CD1c-positive myeloid dendritic cell (primary cell): Measurements from ENCODE around the gene ZNF674.
A peak's percentile ranks its signal among the peaks of the same experiment; 100 is the strongest.

ENCODE experiments used
- DNase-seq: peaks from one replicate; pipeline ENCODE4 v3.0.0-alpha.2; 2016; ENCODE audit errors: extremely low spot score

The ZNF674 gene

DNA sequence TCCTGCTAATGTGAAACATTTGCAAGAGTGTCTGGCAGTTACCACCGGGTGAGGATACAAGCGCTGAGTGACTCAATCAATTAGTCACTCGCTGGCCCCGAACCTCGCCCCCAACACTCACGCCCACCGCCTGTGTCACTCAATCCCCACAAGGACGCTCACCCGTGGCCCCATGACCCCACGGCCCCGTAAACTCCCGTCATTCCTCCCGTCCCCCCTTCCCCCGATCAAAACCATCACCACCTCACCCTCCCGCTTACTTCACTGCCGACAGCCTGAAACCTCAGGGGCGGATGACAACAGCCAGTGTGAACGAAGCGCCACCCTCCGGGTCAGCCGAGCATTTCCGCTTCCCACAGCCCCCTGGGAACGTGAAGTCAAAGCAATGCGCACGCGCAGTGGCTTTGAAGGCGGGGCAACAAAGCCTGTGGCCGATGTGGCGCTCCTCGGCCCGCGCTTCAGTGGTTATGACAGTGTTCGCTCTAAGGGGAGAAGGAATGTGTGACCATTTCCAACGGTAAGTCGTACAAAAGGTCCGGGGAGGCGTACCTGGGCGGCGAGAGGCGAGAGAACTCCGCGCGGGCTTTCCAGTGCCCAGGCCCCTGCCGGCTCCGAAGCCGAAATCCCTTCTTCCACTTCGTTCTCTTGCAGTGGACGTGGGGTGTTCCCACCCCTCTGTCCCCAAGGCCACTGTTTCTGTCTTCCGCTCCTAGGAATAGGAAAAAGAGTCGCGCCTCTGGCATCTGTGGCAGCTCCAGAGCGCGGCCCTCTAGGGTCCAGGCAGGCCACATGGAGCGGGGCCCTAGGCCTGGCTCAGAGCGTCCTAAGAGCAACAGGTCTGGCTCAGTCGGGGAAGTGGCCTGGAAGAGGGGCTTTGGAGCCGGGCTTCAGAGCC, at the start of gene ZNF674:
ZNF674 (minus strand) TSS at position 311 of the 895 bp plus-strand sequence. CDS start 3,334 bp downstream, outside the sequence.
- DNase-seq: peak; percentile 95

DNA sequence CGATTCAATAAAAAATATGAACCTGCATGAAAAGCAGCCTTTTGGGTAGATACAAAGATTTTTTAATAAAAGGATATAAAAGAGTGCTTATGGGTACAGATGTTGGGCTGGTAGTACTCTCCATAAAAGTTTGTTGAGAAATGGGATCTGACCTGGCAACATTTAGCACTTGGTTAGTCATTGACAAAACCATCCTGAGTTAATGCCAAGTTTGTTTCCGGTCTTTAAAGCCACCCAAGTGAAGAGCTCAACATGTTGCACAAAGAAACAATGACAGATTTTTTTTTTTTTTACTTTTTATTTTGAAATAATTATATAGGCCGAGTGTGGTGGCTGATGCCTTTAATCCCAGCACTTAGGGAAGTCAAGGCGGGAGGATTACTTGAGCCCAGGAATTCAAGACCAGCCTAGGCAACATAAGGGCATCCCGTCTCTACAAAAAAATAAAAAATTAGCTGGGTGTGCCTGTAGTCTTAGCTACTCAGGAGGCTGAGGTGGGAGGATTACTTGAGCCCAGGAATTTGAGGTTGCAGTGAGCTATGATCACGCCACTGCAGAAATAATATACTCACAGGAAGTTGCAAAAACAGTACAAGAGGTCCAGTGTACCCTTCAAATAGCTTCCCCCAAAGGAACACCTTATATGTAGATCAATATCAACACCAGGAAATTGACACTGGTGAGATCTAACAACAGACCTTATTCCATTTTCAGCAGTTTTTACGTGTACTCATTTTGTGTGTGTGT, 44.9 kb upstream of the ZNF674 start:
- DNase-seq: no peak

DNA sequence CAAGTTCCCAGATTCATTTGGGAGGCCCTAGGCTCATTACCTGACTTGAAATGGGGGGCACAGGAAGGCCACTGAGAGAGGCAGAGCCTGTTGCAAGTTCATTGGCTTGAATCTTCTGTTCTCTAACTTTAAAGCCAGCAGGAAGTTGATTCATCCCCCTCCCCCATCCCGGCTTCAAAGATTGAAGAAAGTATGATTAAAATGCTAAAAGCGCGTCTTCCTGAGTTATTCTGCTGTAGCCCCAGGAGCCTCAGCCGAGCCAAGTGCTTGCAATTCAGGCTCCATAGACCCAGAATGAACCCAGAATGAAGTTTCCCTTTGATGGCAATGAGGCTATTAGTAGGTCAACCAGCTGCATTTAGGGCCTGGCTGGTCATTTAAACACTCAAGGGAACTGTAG, 43.0 kb upstream of the ZNF674 start:
- no peak for DNase-seq

DNA sequence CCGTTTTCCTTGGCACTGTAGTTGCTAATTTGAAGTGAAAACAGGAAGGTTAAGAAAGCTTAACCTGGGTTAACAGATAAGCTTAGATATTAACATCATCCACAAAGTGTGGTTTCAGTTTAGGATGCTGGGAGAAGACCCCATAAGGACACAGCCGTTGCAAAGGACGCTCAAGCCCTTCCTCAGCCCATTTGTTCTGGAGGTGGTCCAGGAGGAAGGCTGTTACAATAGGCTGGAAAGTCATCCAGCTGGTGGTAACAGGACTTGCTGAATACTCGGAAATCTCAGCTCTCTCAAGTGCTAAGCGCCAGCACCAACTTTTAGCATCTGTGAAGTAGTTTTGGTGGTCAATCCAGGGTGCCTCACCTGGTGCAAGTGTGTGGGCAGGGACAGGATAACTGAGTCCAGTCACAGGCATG, 42.5 kb upstream of the ZNF674 start:
- no peak for DNase-seq

DNA sequence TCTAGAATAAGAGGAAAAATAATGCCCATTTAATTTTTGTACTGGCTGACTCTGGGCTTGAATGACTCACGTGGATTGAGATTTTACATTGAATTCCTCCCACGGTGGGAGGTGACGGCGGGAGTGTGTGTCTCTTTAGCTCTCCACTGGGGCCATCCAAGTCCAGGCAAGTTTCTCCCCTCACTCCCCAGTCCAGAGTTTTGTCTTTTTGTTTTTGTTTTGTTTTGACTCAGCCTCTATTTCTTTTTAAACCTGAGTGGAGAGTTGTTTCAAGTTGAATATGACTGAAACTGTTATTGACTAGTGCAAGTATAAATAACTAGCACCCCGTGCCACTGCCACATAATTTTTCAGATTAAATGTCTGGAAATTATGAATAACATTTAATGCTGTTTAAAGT, 41.9 kb upstream of the ZNF674 start:
- DNase-seq: no peak

DNA sequence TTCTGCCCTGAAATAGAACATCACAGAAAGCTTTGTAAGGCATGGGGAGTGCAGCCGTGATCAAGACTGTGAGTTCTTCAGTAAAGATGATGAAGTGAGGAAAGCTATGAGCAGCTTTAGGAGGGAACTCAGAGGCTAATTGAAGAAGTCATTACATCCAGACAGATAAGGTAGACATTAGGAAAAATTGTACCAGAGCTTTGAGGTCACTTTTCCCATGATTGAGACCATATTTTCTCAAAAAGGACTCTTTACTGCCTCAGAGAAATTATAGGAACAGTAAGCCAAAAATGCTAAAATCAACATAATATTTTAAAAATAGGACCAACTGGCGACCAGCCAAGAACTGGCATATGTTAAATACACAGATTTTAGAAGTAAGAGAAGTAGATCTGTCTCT, 39.5 kb upstream of the ZNF674 start:
- DNase-seq: no peak

DNA sequence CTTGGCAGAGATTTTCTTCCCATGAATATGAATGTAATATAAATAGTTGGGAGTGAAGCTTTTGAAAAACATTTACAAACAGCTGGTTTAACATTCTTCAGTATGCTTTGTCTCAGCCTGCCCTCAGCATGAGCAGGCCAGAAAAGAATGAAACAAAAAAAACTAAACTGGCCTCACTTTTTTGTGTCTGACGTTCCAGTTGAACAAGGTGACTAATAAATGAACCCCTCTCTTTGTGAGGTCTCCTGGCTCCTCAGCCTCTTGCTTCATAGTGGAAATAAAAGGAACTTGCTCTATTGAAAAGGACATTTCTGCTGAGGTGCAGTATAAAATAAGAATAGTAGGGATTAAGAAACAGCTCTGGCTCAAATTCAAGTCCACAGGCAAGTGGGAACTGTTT, 37.7 kb upstream of the ZNF674 start:
- no peak for DNase-seq

DNA sequence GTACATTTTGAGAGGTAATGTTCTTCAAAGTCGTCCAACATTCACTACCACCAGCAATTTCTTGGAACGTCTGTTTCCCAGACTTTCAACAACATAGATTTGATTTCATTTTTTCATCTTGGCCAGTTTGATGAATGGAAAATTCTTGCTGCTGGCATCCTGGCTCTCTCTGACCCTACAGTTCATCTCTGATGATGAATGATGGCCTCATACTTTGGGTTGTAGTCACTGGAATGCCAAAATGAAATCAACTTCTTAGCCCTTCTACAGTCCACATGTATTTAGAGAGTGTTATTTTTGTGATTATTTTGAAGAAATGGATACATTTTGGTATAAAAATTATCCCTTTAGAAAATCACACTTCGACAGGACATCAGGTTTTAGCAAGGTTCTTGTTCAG, 37.1 kb upstream of the ZNF674 start:
- DNase-seq: no peak

DNA sequence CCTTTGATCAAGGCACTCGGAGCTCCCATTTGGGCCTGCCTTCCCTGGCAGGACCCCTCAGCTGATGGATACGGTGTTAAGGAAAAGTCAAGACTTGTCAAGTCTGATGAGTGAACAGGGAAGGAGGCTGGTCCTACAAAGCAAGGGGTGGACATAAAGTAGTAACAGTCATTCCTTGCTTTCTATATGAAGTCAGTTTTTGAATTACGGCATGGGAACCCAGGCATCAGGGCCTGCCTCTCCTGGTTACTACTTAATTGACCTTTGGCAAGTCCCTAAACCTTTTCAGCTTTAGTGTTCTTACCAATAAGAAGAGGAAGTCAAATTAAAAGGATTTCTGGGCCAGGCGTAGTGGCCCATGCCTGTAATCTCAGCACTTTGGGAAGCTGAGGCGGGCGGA, 35.4 kb upstream of the ZNF674 start:
- DNase-seq: no peak

DNA sequence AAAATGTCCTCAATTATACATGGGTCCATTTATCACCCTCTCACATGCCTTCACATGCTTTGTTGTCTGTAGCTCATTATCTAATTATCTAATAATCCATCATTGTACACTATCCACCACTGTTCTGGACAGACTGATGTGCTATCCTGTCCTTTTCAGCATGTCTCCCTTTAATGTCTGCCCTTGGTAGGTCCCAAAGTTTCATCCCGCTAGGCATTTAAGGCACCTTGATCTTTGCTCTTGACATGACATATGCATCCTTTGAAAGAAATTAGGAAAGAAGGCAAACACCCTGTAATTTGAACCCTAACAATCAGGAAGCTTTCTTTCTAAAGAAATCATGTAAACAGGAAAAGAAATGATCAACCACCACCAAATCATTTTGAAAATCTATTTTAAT, 34.0 kb upstream of the ZNF674 start:
- DNase-seq: no peak

DNA sequence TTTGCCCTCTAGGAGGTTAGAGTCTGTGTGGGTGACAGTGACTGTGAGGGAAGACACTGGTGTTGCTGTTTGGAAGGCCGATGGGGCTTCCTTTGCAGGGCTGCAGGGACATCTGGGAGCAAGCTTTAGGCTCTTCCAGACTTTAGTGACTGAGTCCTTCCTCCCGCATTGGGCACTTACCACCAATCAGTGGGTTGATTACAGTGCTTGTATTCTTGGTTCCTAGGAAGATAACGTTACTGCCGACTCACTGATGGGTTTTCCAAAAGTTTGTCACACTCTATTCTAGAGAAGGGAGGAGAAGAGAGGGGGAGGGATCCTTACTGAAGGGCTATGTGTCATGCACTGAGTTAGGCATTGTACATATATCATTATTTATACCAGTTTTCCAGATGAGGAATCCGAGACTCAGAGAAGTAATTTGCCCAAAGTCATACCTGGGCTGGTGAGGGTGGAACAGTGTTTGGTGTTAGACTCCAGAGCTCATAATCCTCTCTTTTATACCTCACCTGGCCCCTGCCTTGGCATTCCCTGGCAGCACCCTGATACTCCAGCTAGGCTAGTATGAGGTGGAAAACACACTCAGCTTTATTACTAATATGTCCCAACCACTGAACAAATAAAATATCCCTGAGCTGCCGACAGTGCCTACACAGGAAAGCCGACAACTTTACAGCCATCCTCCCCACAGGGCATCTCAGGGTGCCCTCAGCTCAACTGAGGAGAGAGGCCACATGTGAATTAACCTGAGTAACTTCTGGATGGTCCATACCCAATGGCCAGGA, 32.2 kb upstream of the ZNF674 start:
- peak; percentile 28 for DNase-seq

DNA sequence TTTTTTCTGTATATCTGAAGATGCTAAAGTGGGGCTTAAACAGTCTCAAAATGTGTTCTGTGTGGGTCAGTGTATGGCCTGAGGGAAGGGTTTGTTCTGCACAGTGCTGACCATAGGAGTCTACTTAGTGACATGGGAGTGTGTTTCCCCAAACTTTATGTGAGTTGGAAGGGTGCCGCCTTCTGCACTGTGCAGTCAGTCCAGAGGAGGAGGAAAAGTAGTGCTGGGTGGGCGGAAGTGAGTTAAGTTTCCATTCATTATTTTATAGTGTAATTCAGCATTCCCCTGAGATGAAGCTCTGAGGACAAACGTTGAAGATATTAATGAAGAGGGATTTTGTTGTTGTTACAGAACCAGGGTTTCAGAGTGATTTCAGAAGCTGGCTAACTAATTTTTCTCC, 31.2 kb upstream of the ZNF674 start:
- no peak for DNase-seq

DNA sequence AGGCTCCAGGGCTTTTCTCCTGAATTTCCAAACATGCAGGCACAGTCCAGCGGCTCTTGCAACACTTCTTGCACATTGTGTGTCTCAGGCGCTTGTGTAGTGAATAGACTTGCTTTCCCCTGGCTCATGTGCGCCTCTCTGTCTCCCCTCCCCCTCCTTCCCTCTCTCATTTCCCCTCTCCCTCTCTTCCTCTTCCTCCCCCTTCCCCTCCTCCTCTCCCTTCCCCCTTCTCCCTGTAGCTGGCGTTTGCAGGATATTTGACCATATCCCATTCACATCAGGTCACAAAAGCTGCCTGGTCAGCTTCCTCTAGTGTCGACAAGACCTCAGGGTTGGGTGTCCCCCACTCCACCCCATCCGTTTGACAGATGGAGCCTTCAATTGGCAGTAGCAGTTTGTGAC, 30.8 kb upstream of the ZNF674 start:
- peak; percentile 17 for DNase-seq

DNA sequence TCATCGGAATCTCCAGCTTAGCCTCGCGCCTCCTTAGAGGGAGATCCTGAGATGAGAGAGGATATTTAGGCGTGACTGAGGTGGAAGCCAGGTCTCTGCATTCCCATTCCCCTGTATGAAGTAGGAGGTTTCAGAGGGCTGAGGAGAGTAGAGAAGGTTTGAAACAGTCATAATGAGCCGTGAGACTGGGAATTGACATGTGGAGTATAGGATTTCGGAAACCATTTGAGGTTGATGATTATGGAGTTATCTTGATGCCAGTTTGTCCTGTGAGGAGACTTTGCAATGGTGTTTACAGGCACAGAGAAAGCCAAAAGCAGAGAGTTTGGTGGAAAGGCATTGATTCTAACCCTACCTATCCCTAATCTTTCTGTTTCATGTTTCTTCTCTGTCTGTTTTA, 30.4 kb upstream of the ZNF674 start:
- no peak for DNase-seq

DNA sequence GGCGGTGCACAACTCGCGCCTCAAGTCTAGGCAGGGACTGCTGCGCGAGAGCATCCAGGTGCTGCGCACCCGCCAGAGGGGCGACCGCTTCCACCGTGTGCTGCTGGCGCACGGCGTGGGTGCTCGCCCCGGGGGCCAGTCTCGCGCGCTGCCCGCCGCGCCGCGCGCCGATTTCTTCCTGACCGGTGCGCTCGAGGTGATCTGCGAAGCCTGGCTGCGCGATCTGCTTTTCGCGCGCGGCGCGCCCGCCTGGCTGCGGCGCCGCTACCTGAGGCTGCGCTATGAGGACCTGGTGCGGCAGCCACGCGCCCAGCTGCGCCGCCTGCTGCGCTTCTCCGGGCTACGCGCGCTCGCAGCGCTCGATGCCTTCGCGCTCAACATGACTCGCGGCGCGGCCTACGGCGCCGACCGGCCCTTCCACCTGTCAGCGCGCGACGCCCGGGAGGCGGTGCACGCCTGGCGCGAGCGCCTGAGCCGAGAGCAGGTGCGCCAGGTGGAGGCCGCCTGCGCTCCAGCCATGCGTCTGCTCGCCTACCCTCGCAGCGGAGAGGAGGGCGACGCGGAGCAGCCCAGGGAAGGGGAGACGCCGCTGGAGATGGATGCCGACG, 29.7 kb upstream of the ZNF674 start:
- DNase-seq: no peak

DNA sequence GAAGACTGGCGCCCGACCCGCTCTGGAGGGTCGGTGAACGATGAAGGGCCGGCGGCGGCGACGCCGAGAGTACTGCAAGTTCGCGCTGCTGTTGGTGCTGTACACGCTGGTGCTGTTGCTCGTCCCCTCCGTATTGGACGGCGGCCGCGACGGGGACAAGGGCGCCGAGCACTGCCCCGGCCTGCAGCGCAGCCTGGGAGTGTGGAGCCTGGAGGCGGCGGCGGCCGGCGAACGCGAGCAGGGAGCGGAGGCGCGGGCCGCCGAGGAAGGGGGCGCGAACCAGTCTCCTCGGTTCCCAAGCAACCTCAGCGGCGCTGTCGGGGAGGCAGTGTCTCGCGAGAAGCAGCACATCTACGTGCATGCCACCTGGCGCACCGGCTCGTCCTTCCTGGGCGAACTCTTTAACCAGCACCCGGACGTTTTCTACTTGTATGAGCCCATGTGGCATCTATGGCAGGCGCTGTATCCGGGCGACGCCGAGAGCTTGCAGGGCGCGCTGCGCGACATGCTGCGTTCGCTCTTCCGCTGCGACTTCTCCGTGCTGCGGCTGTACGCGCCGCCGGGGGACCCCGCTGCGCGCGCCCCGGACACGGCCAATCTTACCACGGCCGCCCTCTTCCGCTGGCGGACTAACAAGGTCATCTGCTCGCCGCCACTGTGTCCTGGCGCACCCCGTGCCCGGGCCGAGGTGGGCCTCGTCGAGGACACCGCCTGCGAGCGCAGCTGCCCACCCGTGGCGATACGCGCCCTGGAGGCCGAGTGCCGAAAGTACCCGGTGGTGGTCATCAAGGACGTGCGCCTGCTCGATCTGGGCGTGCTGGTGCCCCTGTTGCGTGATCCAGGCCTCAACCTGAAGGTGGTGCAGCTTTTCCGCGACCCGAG, 28.9 kb upstream of the ZNF674 start:
- DNase-seq: peak; percentile 47

DNA sequence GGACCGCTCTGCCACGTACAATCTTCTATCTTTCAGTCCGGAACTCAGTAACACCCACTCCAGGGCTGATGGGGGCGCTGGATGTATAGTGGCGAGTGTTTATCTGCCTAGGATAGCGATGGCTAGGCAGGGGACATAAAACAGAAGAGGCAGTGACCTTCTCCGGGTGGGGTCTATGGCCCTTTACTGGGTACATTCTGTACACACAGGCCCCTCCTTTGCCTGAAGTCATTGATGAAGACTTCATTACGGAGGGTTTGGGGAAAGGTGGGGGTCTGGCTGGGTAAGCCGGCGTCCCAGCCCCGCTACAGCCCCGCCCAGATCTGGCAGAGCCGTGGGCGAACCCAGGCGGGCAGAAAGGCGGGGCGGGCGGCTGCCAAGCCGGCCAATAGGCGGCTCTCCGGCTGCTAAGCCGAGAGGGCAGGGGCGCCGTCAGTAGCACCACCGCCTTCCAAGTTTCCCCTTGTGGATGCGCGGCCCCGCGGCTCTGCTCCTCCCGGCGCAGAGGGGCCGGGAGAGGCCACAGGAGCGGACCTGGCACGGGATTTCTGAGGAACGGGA, 28.2 kb upstream of the ZNF674 start, which contains the start of gene CHST7:
CHST7 (plus strand) TSS at position 435 of the 561 bp plus-strand sequence. CDS start 167 bp downstream, outside the sequence.
- DNase-seq: peak; percentile 50

DNA sequence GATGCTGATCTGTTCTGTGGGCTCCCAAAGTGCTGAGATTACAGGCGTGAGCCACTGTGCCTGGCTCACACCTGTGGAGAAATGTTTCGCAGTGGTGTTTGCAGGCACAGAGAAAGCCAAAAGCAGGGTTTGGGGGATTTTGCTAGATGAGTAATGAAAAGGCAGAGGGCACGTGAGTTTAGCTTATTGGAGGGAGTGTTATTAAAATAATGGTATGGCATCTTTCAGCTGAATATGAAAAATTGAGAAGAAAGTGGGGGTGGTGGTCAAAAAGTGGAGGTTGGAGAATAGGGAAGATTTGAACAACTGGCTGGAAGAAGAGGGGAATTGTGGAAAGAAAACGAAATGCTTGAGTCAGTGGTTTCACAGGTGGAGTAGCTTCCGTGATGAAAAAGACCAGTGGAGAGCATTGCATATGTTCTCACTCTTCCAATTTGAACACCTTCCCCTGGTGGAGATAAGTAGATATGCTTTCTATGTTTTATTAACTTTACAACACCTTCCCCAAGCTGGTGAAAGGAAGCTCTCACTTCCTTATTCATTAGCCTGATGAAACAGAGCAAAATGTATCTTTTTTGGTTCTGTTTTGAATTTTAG, 27.2 kb upstream of the ZNF674 start:
- DNase-seq: peak; percentile 55

DNA sequence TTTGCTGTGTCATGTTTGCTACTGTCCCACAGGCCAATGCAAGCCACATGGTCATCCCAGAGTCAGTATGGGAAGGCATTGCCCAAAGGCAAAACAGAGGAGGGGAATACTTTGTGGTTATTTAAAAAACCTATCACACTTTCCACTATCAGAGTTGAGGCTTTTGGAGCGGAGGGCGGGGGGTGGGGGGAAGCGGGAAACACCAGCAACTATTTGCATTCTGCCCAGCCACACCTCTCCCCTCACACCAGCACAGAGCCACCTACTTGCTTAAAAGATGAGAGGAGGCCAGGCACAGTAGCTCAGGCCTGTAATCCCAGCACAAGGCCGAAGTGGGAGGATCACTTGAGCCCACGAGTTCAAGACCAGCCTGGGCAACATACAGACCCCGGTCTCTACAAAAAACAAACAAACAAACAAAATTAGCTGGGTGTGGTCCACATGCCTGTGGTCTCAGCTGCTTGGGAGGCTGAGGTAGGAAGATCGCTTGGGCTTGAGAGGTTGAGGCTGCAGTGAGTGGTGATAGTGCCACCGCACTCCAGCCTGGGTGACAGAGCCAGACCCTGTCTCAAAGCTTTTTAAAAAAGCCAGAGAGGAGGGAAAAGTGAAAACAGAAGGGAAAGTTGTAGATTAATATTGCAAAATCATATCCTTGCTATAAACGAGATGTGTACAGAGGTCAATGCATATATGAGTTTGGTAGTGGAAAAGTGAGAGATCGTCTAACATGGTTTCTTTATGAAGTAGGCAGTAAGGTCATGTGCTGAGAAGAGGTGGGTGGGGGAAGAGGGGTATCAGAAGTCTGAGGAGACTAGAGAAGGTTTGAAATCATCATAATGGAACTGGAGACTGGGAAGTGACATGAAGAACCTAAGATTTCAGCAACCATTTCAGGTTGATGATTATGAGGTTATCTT, 26.5 kb upstream of the ZNF674 start:
- no peak for DNase-seq
